Cardiac muscle cell (in vitro differentiated cells and primary cell): ENCODE results near the gene LGALS9. TPM values are rescaled to one million over a fixed set of nuclear protein-coding genes. Genes with fewer than 3 reads are reported as not detected.
"Not testable (repeated sequence)": the region's sequence is repeated elsewhere in the genome, so short reads cannot be mapped to it uniquely, and the experiment has no call there.

Source experiments
- DNase-seq, 2 donors: peaks; one replicate each; pipeline versions ENCODE4 v3.0.0 to v3.0.0-alpha.2; 2010 to 2017; ENCODE audit warnings: low read depth in 1 of 2, low spot score in 1 of 2
- H3K27ac ChIP-seq: fragments of 200-600 bp; sonication (generic); 2 replicates; pipeline ENCODE4 v1.5.1; 2016
- H3K27me3 ChIP-seq: fragments of 200-600 bp; sonication (generic); 2 replicates; pipeline ENCODE4 v1.6.0; 2016; ENCODE audit warnings: control low read depth
- H3K36me3 ChIP-seq: fragments of 200-600 bp; sonication (generic); 2 replicates; pipeline ENCODE4 v1.5.1; 2016; ENCODE audit warnings: control low read depth
- H3K4me1 ChIP-seq: fragments of 200-600 bp; sonication (generic); 2 replicates; pipeline ENCODE4 v1.8.1; 2017; ENCODE audit warnings: low read depth, mild to moderate bottlenecking, mixed run types
- H3K4me3 ChIP-seq: fragments of 200-600 bp; sonication (generic); 2 replicates; pipeline ENCODE4 v1.5.1; 2016; ENCODE audit warnings: mild to moderate bottlenecking
- H3K9me3 ChIP-seq: fragments of 200-600 bp; sonication (generic); 2 replicates; pipeline ENCODE4 v1.5.1; 2017; ENCODE audit warnings: low read depth, mild to moderate bottlenecking, control low read depth
- polyA plus RNA-seq: library from polyadenylated mRNA; unstranded; fragments of >200 nt; fragmentation: Nextera tagmentation; extraction: Ambion mirVana; gene quantifications from 2 replicates; pipeline ENCODE4 v1.2.1, GENCODE V29; 2016
- total RNA-seq: library from RNA; depleted of rRNA; stranded (reverse); fragments of >200 nt; gene quantifications from 2 replicates; pipeline ENCODE4 v1.2.3, GENCODE V29; 2016
- TF ChIP-seq, protein P1 (sequence below): IDR thresholded peaks from 2 replicates; pipeline ENCODE4 v1.5.1; 2012; ENCODE audit warnings: low read depth, mild to moderate bottlenecking, low read length

The LGALS9 gene
- total and polyA plus RNA-seq, 2 experiments from 2014 or later, result 0.46 to 0.63 TPM

DNA sequence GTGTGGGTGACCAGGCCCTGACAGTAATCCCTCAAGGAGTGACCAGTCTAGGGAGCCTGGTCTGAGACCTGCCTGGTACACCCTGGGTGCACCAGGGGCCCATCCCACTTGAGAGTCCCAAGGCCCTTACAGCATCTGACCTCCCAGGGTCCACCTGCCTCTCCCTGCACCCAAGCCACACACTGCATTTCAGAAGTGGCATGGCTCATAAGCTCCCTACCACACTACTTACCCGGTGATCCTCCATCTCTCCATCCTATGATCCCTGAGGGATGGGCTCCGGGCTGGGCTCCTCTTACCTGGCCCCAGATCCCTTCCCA lies 40.6 kb downstream of the LGALS9 start:
- no peaks in the 10 kb centered on the region for H3K36me3 ChIP-seq
- no peaks in the 10 kb centered on the region for H3K27me3 ChIP-seq
- no peak overlapping the region for H3K27ac ChIP-seq
- TF ChIP-seq, protein P1, sequence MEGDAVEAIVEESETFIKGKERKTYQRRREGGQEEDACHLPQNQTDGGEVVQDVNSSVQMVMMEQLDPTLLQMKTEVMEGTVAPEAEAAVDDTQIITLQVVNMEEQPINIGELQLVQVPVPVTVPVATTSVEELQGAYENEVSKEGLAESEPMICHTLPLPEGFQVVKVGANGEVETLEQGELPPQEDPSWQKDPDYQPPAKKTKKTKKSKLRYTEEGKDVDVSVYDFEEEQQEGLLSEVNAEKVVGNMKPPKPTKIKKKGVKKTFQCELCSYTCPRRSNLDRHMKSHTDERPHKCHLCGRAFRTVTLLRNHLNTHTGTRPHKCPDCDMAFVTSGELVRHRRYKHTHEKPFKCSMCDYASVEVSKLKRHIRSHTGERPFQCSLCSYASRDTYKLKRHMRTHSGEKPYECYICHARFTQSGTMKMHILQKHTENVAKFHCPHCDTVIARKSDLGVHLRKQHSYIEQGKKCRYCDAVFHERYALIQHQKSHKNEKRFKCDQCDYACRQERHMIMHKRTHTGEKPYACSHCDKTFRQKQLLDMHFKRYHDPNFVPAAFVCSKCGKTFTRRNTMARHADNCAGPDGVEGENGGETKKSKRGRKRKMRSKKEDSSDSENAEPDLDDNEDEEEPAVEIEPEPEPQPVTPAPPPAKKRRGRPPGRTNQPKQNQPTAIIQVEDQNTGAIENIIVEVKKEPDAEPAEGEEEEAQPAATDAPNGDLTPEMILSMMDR, result no peak
- no peaks in the 10 kb centered on the region for H3K9me3 ChIP-seq
- H3K4me1 ChIP-seq, result no peaks in the 10 kb centered on the region
- H3K4me3 ChIP-seq, result no peak overlapping the region
- DNase-seq, result no peak

DNA sequence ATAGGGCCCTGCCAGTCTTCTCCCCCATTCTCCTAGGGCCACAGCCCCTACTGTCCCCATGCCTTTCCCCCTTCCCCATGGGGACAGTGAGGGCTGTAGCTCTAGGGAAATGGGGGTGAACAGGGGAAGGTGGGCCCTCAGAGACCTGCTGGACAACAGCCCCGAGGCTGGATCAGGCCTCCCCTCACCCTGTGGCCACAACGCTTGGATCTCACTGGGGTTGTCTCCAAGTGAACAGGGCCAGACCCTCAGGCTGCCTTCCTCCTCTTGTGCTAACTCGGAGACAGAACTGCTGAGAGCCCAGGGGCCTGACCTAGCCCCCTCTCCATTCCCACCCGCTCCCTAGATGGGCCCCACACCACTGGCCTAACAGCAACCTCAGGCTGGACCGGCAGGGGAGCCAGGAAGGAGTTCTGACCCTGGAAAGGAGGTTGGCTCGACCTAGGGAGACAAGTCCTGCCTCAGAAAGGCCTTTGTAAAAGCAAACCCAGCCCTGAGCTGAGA lies 41.0 kb downstream of the LGALS9 start:
- not testable (repeated sequence) for H3K27me3 ChIP-seq, H3K27ac ChIP-seq, H3K4me1 ChIP-seq, H3K4me3 ChIP-seq, H3K36me3 ChIP-seq, DNase-seq, H3K9me3 ChIP-seq

DNA sequence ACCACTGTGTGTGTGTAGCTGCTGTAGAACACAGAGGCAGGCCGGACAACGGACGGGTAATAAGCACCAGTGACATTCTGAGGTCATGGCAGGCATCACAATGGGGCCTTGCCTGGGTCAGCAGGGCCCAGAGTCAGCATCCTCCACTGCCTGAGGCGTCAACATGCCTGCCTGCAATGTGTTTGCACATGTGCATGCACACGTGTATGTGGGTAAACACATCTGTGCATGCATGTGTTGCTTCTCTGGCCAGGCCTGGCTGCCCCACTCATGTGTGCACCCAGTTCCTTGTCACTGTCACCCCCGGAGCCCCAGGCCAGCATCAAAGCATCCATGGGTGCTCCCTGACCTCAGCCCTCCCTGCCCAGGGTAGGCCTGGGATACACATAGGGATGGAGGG lies 43.3 kb downstream of the LGALS9 start:
- Histone ChIP-seq H3K9me3 (no peaks in the 10 kb centered on the region), H3K4me1 (no peaks in the 10 kb centered on the region), H3K27me3 (no peaks in the 10 kb centered on the region), H3K36me3 (no peaks in the 10 kb centered on the region), H3K4me3 (no peak overlapping the region), H3K27ac (no peak overlapping the region)
- TF ChIP-seq, protein P1, result no peak
- DNase-seq, result no peak

DNA sequence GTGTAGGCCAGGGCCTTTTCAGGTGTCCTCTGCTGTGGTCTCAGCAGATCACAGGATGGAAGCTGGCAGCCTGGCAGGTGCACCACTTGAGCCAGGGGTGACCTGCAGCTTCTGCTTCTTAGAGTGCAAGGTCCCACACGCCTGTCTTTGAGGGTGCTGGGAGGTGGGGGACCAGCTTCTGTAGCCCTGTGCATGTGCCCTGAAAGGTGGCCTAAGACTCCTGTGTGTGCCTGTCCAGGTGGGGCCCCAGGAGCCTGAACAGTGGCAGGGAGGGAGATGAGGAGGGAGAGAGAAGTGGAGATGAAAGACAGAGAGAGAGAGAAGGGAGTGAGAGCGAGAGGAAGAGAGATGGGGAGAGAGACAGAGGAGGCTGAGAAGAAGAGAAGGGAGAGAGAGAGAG lies 46.2 kb downstream of the LGALS9 start:
- Histone ChIP-seq H3K27me3 (no peaks in the 10 kb centered on the region), H3K36me3 (no peaks in the 10 kb centered on the region), H3K27ac (no peak overlapping the region), H3K9me3 (no peaks in the 10 kb centered on the region), H3K4me1 (no peaks in the 10 kb centered on the region), H3K4me3 (no peak overlapping the region)
- DNase-seq, result no peak
- TF ChIP-seq, protein P1, result no peak

DNA sequence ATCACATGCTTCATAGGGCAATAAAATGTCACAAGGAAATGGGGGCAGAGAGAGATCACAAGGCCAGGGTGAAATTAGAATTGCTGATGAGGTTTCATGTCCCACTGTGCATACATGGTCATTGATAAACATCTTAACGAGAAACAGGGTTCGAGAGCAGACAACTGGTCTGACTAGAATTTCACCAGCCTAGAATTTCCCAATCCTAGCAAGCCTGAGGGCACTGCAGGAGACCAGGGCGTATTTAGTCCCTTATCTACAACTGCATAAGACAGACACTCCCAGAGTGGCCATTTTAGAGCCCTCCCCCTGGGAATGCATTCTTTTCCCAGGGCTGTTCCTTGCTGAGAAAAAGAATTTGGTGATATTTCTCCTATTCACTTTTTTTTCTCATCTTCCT lies 55.3 kb downstream of the LGALS9 start:
- not testable (repeated sequence) for H3K27ac ChIP-seq, H3K36me3 ChIP-seq, DNase-seq, H3K4me3 ChIP-seq, H3K4me1 ChIP-seq, H3K9me3 ChIP-seq, H3K27me3 ChIP-seq

DNA sequence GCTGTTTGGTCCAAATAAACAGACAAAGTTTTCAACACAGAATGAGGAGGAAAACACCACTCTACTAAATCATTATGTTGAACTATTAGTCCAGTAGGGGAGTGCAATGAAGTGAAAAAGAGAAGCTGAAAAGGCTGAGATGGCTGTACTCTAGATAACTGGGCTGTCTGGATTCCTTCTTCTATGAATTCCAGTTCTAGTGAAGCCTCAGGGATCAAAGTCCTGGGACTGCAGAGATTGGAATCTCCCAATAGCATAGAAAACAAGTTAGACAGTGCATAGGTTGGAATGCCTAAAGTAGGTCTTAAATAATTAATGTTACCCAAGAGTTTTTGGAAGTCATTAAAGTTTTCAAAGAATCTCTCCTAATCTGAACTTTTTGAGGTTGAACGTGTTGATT lies 59.9 kb downstream of the LGALS9 start:
- no peak for DNase-seq
- no peaks in the 10 kb centered on the region for H3K9me3 ChIP-seq
- TF ChIP-seq, protein P1, result no peak
- H3K4me3 ChIP-seq, result no peak overlapping the region
- H3K4me1 ChIP-seq, result no peaks in the 10 kb centered on the region
- H3K27ac ChIP-seq, result no peak overlapping the region
- H3K36me3 ChIP-seq, result no peaks in the 10 kb centered on the region
- no peaks in the 10 kb centered on the region for H3K27me3 ChIP-seq

DNA sequence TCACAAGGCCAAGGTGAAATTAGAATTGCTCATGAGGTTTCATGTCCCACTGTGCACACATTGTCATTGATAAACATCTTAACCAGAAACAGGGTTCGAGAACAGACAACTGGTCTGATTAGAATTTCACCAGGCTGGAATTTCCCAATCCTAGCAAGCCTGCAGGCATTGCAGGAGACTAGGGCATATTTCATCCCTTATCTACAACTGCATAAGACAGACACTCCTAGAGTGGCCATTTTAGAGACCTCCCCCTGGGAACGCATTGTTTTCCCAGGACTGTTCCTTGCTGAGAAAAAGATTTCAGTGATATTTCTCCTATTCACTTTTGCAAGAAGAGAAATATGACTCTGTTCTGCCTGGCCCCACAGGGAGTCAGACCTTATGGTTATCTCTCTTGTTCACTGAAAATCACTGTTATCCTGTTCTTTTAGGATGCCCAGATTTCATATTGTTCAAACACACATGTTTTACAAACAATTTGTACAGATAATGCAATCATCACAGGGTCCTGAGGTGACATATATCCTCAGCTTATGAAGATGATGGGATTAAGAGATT lies 64.3 kb downstream of the LGALS9 start:
- H3K4me3 ChIP-seq, result not testable (repeated sequence)

More for the DNA sequence above, 64.3 kb downstream of the LGALS9 start:
- not testable (repeated sequence) for H3K36me3 ChIP-seq, H3K4me1 ChIP-seq, H3K9me3 ChIP-seq, DNase-seq, H3K27me3 ChIP-seq, H3K27ac ChIP-seq

Other genes with a start within 250 kb of the LGALS9 start
- gene KSR1, start 174.7 kb upstream of the LGALS9 start, total RNA-seq, result 19.8 and 29.0 TPM in 2 replicates
- gene KSR1, start 174.7 kb upstream of the LGALS9 start, polyA plus RNA-seq, result 13.8 and 15.7 TPM in 2 replicates
- 0.04 and 0.54 TPM in 2 replicates for gene NOS2, start 169.3 kb downstream of the LGALS9 start, total RNA-seq
- 0.20 TPM in 1 of 2 replicates, not detected in the other for gene NOS2, start 169.3 kb downstream of the LGALS9 start, polyA plus RNA-seq